NCI-H226 (cell line): ENCODE data around the gene CCDC33.
"Not testable (repeated sequence)": the region's sequence is repeated elsewhere in the genome, so short reads cannot be mapped to it uniquely, and the experiment has no call there.

ENCODE experiments used
- DNase-seq: peaks from one replicate; pipeline ENCODE4 v3.0.0-alpha.2; 2015

The CCDC33 gene

GRCh38 chr15:74338676-74339075 is 102.5 kb downstream of the CCDC33 start:
- no peak for DNase-seq

DNA sequence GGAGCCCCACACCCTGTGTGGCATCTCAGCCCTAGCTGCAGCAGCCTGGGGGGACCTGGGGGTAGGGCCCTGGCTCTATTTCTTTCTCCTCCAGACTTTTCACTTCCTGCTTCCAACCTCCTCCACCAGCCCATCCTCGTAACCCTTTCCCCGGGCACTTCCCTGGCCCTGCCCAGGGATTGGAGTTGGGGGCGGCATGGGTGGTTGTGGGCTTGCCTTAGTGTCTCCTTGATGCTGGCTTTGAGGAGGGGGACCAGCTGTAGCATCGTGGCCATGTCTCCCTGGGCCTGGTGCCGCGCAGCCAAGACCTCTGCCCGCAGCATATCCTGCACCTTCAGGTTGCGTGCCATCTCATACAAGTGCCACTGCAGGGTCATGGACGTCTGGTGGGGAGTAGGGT is 103.2 kb downstream of the CCDC33 start:
- no peak for DNase-seq

GRCh38 chr15:74340150-74340549 is 104.0 kb downstream of the CCDC33 start:
- peak; percentile 15 for DNase-seq

DNA sequence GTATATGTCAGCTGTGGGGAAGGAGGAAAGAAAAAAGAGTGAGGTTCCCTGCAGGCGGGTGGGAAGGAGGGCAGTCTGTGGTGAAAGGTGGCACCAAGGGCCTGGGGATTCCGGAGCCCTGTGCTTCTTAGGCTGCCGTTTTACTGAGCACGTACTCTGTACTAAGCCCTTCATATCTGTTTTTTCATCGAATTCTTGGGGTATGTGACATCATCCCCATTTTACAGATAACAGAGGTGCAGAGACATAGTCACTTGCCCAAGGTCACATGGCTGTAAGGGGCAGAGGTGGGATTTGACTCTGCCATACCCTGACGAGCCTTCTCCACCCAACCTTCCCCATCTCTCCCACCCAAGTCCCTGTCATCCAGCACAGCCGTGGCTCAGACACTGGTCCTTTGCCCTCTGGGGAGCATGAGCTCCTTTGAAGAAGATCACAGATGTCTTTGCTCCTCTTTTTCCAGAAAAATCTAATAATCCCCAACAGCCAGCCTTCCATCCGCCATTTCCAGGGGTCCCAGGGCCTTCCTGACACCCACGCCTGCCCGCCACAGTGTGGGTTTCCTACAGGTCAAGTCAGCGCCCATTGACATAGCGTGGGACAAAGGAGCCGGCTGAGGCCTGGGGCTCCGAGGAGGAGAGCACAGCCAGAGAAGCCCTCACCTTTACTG is 107.1 kb downstream of the CCDC33 start:
- DNase-seq, result no peak

DNA sequence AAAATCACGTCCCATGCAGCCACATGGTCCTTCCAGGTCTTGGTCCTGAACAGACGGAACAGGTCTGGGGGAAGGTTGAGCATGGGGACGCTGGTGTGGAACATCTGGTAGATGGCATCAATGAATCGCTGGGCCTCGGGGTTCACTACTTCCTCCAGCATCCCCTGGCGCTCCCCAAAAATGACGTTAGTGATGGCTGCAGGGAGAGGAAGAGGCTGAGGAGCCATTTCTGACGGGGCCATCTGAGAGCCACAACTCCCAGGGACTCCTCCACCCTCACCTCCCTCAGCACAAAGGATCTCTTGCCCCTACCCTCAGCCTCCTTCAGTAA is 107.6 kb downstream of the CCDC33 start:
- no peak for DNase-seq

GRCh38 chr15:74345051-74345450 is 108.9 kb downstream of the CCDC33 start:
- DNase-seq, result peak; percentile 66

DNA sequence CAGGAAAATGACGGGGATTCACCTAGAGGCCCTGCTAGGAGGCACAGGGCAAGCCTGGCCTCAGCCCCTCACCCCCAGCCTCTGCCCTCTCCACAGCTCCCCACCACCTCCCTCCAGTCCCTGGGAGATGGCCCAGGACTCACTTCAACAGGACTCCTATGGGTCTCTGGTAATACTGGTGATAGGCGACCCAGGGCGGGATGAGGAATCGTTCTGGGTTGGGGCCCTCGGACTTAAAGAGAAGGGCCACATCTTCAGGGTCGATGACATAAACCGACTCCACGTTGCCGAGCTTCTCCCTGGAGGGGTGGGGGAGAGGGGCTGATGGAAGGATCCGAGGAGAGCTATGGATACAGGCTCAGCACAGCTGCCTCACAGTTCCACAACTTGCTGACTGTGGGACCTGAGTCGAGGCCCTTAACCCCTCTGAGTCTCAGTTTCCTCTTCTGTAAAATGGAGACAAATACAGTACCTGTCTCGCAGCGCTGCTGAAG is 111.7 kb downstream of the CCDC33 start:
- no peak for DNase-seq

DNA sequence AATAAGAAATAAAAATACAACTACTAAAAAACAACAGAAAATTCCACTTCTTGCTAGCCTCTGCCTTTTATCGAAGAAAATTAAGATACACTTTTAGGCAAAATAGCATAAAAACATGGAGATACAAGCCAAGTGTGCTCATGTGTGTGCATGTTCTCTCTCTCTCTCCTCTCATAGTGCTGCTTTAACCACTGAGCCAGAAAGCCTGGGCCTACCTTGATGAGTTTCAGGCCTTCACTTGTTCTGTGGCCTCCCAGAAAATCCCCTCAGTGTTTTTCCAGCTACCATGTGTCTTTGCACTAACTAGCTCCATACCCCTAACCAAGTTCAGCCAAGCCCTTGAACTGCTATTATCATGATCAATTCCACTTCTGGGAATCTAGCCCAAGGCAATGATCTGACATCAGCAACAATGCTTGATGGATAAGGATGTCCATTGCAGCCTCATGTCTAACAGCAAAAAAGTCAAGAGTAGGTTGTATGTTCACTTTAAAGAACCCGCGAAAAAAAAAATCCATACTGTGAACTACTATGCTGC is 113.2 kb downstream of the CCDC33 start:
- no peak for DNase-seq

DNA sequence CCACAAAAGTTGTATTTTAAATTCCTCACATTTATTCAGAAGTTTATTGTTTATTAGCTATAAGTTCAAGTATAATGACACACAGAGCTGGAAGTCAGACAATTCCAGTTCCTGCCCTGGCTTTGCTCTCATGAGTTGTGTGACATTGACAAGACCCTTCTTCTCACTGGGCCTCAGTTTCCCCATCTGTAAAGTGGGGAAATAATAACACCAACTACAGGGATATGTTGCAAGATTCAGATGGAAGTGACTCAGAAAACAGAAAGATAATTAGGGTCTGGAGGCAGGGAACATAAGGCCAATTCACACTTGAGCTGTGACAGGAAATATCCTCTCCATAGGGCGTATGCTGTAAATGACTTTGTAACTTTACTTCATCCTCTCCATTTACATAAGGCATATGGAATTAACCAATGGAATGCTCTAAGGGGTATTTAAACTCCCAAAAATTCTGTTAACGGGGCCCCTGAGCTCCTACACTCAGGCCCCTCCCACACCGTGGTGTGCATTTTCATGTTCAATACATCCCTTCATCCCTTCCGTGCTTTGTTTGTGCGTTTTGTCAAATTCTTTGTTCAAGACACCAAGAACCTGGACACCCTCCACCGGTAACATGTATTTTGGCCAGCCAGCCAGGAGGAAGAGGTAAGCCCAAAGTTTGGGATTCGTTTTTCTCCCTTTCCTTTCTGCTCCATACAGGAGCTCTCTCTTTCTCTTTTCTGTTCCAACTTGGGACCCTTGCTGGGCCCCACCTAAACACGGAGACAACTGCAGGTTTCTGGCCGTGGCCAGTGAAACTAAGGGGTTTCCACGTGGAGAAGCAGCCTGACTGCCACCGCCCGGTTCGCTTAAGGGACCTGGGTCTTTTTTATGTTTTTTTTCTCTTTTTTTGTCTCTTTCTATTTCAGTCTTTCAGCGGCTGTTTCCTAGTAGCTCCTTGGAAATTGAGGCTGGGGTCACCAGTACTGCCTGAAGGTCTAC is 114.5 kb downstream of the CCDC33 start:
- DNase-seq, result no peak

DNA sequence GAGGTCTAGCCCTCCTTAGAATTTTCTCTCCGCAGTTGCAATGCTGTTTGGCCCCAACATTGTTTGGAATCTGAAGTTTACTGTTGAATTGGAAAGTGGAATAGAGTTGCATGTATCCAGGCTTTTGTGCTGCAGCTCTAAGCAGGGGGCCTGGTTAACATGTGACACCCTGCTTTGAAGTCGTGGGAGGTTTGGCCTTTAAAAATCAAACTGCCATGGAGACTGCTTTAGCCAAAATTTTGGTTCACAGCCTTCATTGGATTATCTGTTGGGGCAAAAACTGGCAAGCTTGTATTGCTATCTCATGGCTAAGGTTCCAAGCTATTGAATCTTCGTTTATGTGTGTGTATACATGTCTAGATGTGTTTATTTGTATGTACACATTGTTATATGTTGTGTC is 115.5 kb downstream of the CCDC33 start:
- DNase-seq, result no peak

GRCh38 chr15:74352393-74352910 is 116.3 kb downstream of the CCDC33 start:
- no peak for DNase-seq

DNA sequence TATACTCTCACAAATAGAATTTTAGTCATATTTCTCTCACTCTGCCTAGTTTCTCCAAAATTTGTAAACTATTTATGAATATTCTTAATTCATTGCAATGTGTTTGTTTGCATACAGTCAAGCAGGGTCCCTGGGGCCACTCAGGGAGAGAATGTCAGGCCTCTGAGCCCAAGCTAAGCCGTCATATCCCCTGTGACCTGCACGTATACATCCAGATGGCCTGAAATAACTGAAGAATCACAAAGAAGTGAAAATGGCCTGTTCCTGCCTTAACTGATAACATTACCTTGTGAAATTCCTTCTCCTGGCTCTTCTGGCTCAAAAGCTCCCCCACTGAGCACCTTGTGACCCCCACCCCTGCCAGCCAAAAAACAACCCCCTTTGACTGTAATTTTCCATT is 117.9 kb downstream of the CCDC33 start:
- not testable (repeated sequence) for DNase-seq

DNA sequence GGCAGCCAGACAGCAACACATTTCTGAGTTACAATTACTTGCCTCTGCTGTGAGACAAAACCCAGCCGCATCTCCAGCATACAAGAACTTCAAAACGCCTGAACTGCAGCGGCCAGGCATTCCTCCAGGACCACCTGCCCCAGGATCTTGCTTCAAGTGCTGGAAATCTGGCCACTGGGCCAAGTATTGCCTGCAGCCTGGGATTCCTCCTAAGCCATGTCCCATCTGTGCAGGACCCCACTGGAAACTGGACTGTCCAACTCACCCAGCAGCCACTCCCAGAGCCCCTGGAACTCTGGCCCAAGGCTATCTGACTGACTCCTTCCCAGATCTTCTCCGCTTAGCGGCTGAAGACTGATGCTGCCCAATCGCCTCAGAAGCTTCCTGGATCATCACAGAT is 119.9 kb downstream of the CCDC33 start:
- DNase-seq, result not testable (repeated sequence)

GRCh38 chr15:74357514-74357913 is 121.4 kb downstream of the CCDC33 start:
- DNase-seq, result not testable (repeated sequence)

DNA sequence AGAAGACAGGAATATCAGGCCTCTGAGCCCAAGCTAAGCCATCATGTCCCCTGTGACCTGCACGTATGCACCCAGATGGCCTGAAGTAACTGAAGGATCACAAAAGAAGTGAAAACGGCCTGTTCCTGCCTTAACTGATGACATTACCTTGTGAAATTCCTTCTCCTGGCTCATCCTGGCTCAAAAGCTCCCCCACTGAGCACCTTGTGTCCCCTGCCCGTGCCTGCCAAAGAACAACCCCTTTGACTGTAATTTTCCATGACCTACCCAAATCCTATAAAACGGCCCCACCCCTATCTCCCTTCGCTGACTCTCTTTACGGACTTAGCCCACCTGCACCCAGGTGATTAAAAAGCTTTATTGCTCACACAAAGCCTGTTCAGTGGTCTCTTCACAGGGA is 123.2 kb downstream of the CCDC33 start:
- DNase-seq, result not testable (repeated sequence)

GRCh38 chr15:74360855-74361254 is 124.7 kb downstream of the CCDC33 start:
- not testable (repeated sequence) for DNase-seq

DNA sequence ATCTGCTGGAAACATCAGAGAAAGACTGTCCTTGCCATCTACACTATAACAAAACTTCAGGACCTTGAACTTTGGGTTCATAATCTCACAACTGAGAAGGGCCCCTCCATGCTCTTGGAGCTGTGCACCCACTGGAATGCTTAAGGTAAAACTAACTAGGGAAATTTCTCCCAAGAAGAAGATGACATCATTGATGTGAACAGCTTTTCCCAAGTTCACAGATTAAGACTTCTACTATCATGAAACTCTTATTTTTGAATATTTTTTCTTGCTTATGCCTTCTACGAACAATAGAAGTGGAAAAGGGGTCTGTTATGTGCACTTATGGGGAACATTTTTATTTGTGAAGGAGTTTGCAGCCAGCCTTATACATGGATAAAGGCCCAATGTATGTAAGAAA is 126.4 kb downstream of the CCDC33 start:
- no peak for DNase-seq

DNA sequence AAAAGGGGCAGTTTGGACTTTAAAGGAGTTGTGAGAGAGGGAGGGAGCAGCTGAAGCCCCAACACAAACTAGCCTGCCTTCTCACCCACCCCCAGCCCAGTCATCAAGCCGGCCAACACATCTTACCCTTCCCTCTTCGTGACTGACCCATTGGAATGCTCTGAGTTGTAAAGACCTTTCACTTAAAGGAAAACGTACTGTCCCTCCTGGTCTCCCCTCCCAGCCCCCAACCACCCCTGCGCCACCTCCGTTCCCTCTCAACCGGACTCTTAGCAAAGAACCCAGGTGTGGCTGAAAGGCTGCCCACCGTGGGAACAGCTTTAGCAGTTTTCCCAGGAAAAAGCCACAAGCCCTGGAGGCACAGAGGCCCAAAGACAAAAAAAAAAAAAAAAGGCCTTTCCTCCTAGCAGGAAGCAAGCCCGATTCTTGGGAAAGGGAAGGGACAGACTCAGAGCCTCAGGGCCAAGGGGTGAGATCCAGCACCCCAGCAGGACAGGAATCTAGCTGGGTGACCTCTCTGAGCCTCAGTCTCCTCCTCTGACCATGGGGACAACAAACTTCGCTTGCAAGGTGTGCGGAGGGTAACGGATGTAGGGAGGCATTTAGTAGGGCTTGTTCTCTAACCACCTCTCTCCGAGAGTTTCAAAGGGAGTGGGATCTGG is 128.9 kb downstream of the CCDC33 start:
- DNase-seq, result no peak

- no peak for DNase-seq
Observed at GRCh38 chr15:74365598-74366445, 129.7 kb downstream of the CCDC33 start.

- no peak for DNase-seq
Observed at GRCh38 chr15:74367296-74367854, 131.2 kb downstream of the CCDC33 start, which contains the start of gene CYP11A1. Gene CYP11A1, minus strand, starts transcription at chr15:74367646. Its CDS starts 61 bp downstream, at chr15:74367585.

DNA sequence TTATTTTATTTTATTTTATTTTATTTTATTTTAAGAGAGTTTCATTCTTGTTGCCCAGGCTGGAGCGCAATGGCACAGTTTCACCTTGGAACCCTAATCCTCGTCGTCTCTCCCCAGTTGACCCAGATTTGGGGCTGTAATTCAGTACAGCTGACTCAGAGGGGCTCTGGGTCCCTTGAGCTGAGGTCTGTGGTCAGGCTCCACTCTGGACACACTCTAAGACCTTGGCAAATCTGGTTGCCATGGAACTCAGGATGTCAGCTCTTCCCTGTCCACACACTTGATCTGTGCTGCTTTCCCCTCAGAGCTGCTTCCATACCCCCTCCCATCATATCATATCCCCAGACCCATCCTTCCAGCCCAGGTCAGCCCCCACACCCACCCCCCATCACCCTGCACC is 132.0 kb downstream of the CCDC33 start:
- no peak for DNase-seq
